Spleen (tissue), 7 donors: Measurements from ENCODE around the gene AMBRA1.

ENCODE experiments used
- CTCF ChIP-seq, 11 experiments: fragments of 200-600 bp in 7 of 11; fragments of 450-650 bp in 4 of 11; sonication (generic) in 4 of 11; IDR thresholded peaks in 8 of 11; conservative IDR thresholded peaks in 3 of 11; 1 replicate in 7 of 11; 2 replicates in 4 of 11; pipeline versions ENCODE4 v1.4.0 to v1.8.0; 2016 to 2021; ENCODE audit warnings: antibody characterized with exemption in 11 of 11, inconsistent platforms in 4 of 11, mild to moderate bottlenecking in 1 of 11
- POLR2A ChIP-seq, 3 donors: fragments of 450-650 bp; IDR thresholded peaks; one replicate each; pipeline ENCODE4 v1.5.1; 2017; ENCODE audit warnings: antibody characterized with exemption in 3 of 3, mild to moderate bottlenecking in 1 of 3
- POLR2AphosphoS5 ChIP-seq, 3 donors: sonication (generic); formaldehyde crosslinking; IDR thresholded peaks; one replicate each; pipeline ENCODE4 v1.5.1; 2017; ENCODE audit warnings: antibody characterized with exemption in 3 of 3
- donor health status: DM: no; HTN: no; CAD: no; lungs with moderate emphysema.
- donor health status: DM: no; HTN: no; CAD: no.
- donor health status: DM: no; HTN: no; CAD: no.

DNA sequence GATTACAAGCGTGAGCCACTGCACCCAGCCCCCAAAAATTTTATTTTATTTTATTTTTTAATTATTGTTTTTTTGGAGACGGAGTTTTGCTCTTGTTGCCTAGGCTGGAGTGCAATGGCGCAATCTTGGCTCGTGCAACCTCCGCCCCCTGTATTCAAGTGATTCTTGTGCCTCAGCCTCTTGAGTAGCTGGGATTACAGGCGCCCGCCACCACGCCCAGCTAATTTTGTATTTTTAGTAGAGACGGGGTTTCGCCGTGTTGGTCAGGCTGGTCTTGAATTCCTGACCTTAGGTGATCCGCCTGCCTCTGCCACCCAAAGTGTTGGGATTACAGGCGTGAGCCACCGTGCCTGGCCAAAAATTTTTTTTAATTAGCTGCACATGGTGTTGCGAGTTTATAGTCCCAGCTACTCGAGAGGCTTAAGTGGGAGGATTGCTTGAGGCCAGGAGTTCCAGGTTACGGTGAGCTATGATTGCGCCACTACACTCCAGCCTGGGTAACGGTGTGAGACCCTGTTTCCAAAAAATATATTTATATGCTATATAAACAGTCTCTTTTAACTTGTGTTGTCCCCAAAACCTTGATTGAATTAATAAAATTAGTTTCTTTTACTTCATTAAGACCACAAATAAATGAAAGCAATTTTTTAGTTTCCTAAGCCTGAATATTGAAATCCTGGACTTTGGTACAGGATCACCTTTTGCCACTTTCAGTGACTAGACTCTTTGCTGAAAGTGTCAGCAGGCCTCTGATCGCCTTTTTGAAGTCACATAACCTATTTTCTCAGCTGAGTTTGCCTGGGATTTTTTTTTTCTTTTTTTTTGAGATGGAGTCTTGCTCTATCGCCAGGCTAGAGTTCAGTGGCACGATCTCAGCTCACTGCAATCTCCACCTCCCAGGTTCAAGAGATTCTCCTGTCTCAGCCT lies 39.7 kb upstream of the AMBRA1 start:
- TF ChIP-seq CTCF (IDR thresholded peaks at IDR 0.05 in 8 of 11, conservative IDR thresholded peaks at IDR 0.05 in 3 of 11) (no peak), POLR2A (IDR thresholded peaks at IDR 0.05) (no peak), POLR2AphosphoS5 (IDR thresholded peaks at IDR 0.05) (no peak)
